HG02970 (cell line): ENCODE results near the gene SYNE4.
"Not testable (repeated sequence)": the region's sequence is repeated elsewhere in the genome, so short reads cannot be mapped to it uniquely, and the experiment has no call there.

ENCODE experiments used
- ATAC-seq: cut with Tn5 transposase; IDR thresholded peaks from one replicate; pipeline ENCODE4 v1.9.1; 2021; ENCODE audit warnings: mild to moderate bottlenecking, moderate library complexity, moderate number of reproducible peaks; ENCODE audit not compliant: unreplicated experiment, low FRiP score

The SYNE4 gene

GRCh38 chr19:35991731-35992450 is 16.7 kb downstream of the SYNE4 start:
- ATAC-seq = no peak

- no peak for ATAC-seq
Measured at GRCh38 chr19:35990771-35991730, 17.6 kb downstream of the SYNE4 start.

GRCh38 chr19:35990156-35990555 is 18.5 kb downstream of the SYNE4 start:
- no peak for ATAC-seq

- no peak for ATAC-seq
Measured at GRCh38 chr19:35988824-35989223, 19.8 kb downstream of the SYNE4 start.

GRCh38 chr19:35987571-35987896 is 21.1 kb downstream of the SYNE4 start:
- ATAC-seq = no peak

GRCh38 chr19:35986664-35987570 is 21.7 kb downstream of the SYNE4 start:
- no peak for ATAC-seq

GRCh38 chr19:35986111-35986510 is 22.5 kb downstream of the SYNE4 start:
- no peak for ATAC-seq

- no peak for ATAC-seq
Measured at GRCh38 chr19:35983177-35983576, 25.4 kb downstream of the SYNE4 start.

GRCh38 chr19:35980997-35981396 is 27.6 kb downstream of the SYNE4 start:
- not testable (repeated sequence) for ATAC-seq

- ATAC-seq = no peak
Measured at GRCh38 chr19:35978832-35979365, 29.7 kb downstream of the SYNE4 start.

- no peak for ATAC-seq
Measured at GRCh38 chr19:35978271-35978670, 30.3 kb downstream of the SYNE4 start.

- no peak for ATAC-seq
Measured at GRCh38 chr19:35977446-35978222, 31.0 kb downstream of the SYNE4 start.

- ATAC-seq = no peak
Measured at GRCh38 chr19:35975608-35976214, 32.9 kb downstream of the SYNE4 start.

GRCh38 chr19:35973487-35973886 is 35.1 kb downstream of the SYNE4 start:
- ATAC-seq = no peak

GRCh38 chr19:35966771-35967170 is 41.8 kb downstream of the SYNE4 start:
- ATAC-seq = no peak

GRCh38 chr19:35963514-35963913 is 45.1 kb downstream of the SYNE4 start:
- no peak for ATAC-seq

GRCh38 chr19:35960432-35960972 is 48.1 kb downstream of the SYNE4 start:
- no peak for ATAC-seq

GRCh38 chr19:35959968-35960320 is 48.7 kb downstream of the SYNE4 start:
- ATAC-seq = no peak
